ENCODE measurements around the gene PTPRG. TPM values are rescaled to one million over a fixed set of nuclear protein-coding genes. Genes with fewer than 3 reads are reported as not detected.

PTPRG gene
- total RNA-seq, 1 experiment from 2014 or later: 0.74 TPM

- Histone ChIP-seq H3K36me3 (ENCODE audit: control insufficient read depth, insufficient read depth, low read length) (no peaks in the 10 kb centered on the region), H3K27ac (ENCODE audit: low read length) (no peak overlapping the region), H3K4me3 (ENCODE audit: low read depth in 2 of 2, low read length in 2 of 2) (no peak overlapping the region), H3K4me1 (ENCODE audit: control insufficient read depth, insufficient read depth, low read length) (no peaks in the 10 kb centered on the region), H3K27me3 (ENCODE audit: control insufficient read depth, insufficient read depth, low read length) (no peaks in the 10 kb centered on the region), H3K9me3 (ENCODE audit: control insufficient read depth, insufficient read depth, low read depth, low read length) (no peaks in the 10 kb centered on the region)
- no peak for TF ChIP-seq SIN3A (IDR thresholded peaks at IDR 0.05; ENCODE audit: borderline replicate concordance, insufficient read depth, low read depth, low read length)
- no peak for TF ChIP-seq POLR2AphosphoS5 (IDR thresholded peaks at IDR 0.05; ENCODE audit: low read depth, low read length)
- TF ChIP-seq REST (IDR thresholded peaks at IDR 0.05; ENCODE audit: insufficient read depth in 1 of 2, low read depth in 2 of 2, low read length in 1 of 2): no peak
- TF ChIP-seq, protein P1, sequence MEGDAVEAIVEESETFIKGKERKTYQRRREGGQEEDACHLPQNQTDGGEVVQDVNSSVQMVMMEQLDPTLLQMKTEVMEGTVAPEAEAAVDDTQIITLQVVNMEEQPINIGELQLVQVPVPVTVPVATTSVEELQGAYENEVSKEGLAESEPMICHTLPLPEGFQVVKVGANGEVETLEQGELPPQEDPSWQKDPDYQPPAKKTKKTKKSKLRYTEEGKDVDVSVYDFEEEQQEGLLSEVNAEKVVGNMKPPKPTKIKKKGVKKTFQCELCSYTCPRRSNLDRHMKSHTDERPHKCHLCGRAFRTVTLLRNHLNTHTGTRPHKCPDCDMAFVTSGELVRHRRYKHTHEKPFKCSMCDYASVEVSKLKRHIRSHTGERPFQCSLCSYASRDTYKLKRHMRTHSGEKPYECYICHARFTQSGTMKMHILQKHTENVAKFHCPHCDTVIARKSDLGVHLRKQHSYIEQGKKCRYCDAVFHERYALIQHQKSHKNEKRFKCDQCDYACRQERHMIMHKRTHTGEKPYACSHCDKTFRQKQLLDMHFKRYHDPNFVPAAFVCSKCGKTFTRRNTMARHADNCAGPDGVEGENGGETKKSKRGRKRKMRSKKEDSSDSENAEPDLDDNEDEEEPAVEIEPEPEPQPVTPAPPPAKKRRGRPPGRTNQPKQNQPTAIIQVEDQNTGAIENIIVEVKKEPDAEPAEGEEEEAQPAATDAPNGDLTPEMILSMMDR (IDR thresholded peaks at IDR 0.05): no peak
- TF ChIP-seq TCF7L2 (IDR thresholded peaks at IDR 0.05; ENCODE audit: low read depth, low read length): no peak
- in situ Hi-C loops (cut with HindIII; ENCODE audit: low pct_unique_long_range_greater_than_20kb, low sequenced_read_pairs): no loop called here
- intact Hi-C loops (cut with micrococcal nuclease; ENCODE audit: unreplicated experiment): loop anchor here (10.0 kb wide), 1 partner anchor 319 kb away; no protein-coding TSS in a partner anchor
- CTCF ChIA-PET: no interaction called here
- DNase-seq (ENCODE audit: low read depth, low spot score) (no peak), ATAC-seq (no peak)
- no TSS peak for BruUV-seq (replicated peaks)
- POLR2A ChIA-PET: no interaction called here
Observed at GRCh38 chr3:61865466-61866152, 304.2 kb downstream of the PTPRG start.

- CTCF ChIA-PET: no interaction called here
Observed at GRCh38 chr3:61866153-61866542, 304.8 kb downstream of the PTPRG start.

More at GRCh38 chr3:61866153-61866542, 304.8 kb downstream of the PTPRG start:
- DNase-seq (ENCODE audit: low read depth, low spot score): no peak
- no TSS peak for BruUV-seq (replicated peaks)
- Histone ChIP-seq H3K4me1 (ENCODE audit: control insufficient read depth, insufficient read depth, low read length) (no peaks in the 10 kb centered on the region), H3K9me3 (ENCODE audit: control insufficient read depth, insufficient read depth, low read depth, low read length) (no peaks in the 10 kb centered on the region), H3K27me3 (ENCODE audit: control insufficient read depth, insufficient read depth, low read length) (no peaks in the 10 kb centered on the region), H3K27ac (ENCODE audit: low read length) (no peak overlapping the region), H3K4me3 (ENCODE audit: low read depth in 2 of 2, low read length in 2 of 2) (no peak overlapping the region), H3K36me3 (ENCODE audit: control insufficient read depth, insufficient read depth, low read length) (no peaks in the 10 kb centered on the region)
- intact Hi-C loops (cut with micrococcal nuclease; ENCODE audit: unreplicated experiment) (loop anchor here (10.0 kb wide), 1 partner anchor 319 kb away; no protein-coding TSS in a partner anchor), in situ Hi-C loops (cut with HindIII; ENCODE audit: low pct_unique_long_range_greater_than_20kb, low sequenced_read_pairs) (no loop called here)
- POLR2A ChIA-PET: interaction anchor here (0.6 kb wide), 1 partner anchor 322 kb away, joined by 7 read pairs; no protein-coding TSS in a partner anchor
- no peak for ATAC-seq
- TF ChIP-seq, protein P1 (IDR thresholded peaks at IDR 0.05): no peak

All from Panc1 (cell line).